GM12874 (cell line): Measurements from ENCODE around the gene SULF2.

ENCODE experiments used
- CTCF ChIP-seq: IDR thresholded peaks from 2 replicates; pipeline ENCODE4 v1.5.1; 2011; ENCODE audit warnings: low read depth, mild to moderate bottlenecking, control low read depth, low read length, moderate library complexity; ENCODE audit not compliant: insufficient read depth

The SULF2 gene

GRCh38 chr20:47816487-47817451 lies 31.5 kb upstream of the SULF2 start:
- no peak for TF ChIP-seq CTCF

- TF ChIP-seq CTCF: no peak
These were observed 30.6 kb upstream of the SULF2 start for GRCh38 chr20:47815866-47816265.

- no peak for TF ChIP-seq CTCF
These were observed 30.1 kb upstream of the SULF2 start for GRCh38 chr20:47815416-47815806.

GRCh38 chr20:47814632-47815415 lies 29.5 kb upstream of the SULF2 start:
- no peak for TF ChIP-seq CTCF

GRCh38 chr20:47810721-47811347 lies 25.6 kb upstream of the SULF2 start:
- TF ChIP-seq CTCF: no peak

- no peak for TF ChIP-seq CTCF
These were observed 24.9 kb upstream of the SULF2 start for GRCh38 chr20:47810116-47810677.
